ENCODE results near the gene AKAP5. TPM values are rescaled to one million over a fixed set of nuclear protein-coding genes. Genes with fewer than 3 reads are reported as not detected.

AKAP5 gene
- total and polyA plus RNA-seq, 9 of the 15 experiments (the other 6 are each of a cell fraction or from before 2014, with no cell fraction given) = 0.06 to 0.94 (median 0.34) TPM

- TF ChIP-seq CHD7 (IDR thresholded peaks at IDR 0.05; ENCODE audit: low read depth, low read length) = peak; percentile 75
- TF ChIP-seq SRSF7 (optimal IDR thresholded peaks at IDR 0.05; ENCODE audit: low read depth, low read length) = no peak
- TF ChIP-seq E2F5 (CRISPR knock-in tag; IDR thresholded peaks at IDR 0.05) = no peak
- peak; percentile 51 for TF ChIP-seq GABPA (tag; conservative IDR thresholded peaks at IDR 0.05; ENCODE audit: low read depth)
- TF ChIP-seq ZBTB7A (IDR thresholded peaks at IDR 0.05; ENCODE audit: borderline replicate concordance, control insufficient read depth, low read depth, low read length) = peak; percentile 42; the same call in 1 of the 2 replicates
- TF ChIP-seq POLR2A (conservative IDR thresholded peaks at IDR 0.05) = 0 out of 2 replicates have a peak, but pooled peaks have one; percentile 45
- no peak for TF ChIP-seq RFX1 (IDR thresholded peaks at IDR 0.05)
- no peak for TF ChIP-seq ETS1 (conservative IDR thresholded peaks at IDR 0.05; ENCODE audit: control insufficient read depth, low read depth, low read length)
- peak; percentile 69; the same call in 1 of the 2 replicates for TF ChIP-seq VEZF1 (CRISPR knock-in tag; IDR thresholded peaks at IDR 0.05)
- TF ChIP-seq CBFB (CRISPR knock-in tag; IDR thresholded peaks at IDR 0.05) = no peak
- 0 out of 2 replicates have a peak, but pooled peaks have one; percentile 17 for TF ChIP-seq DPF2 (IDR thresholded peaks at IDR 0.05)
- no peak for TF ChIP-seq NR3C1 (CRISPR knock-in tag; IDR thresholded peaks at IDR 0.05)
These were observed 39.8 kb downstream of the AKAP5 start (continued) for GRCh38 chr14:64504897-64505794.

All from K562 (cell line).